Amniotic epithelial cell (primary cell): ENCODE data around the gene PTPRE.

Experiments
- DNase-seq: peaks from one replicate; pipeline ENCODE4 v3.0.0-alpha.2; 2010; ENCODE audit warnings: low read depth

Gene PTPRE

DNA sequence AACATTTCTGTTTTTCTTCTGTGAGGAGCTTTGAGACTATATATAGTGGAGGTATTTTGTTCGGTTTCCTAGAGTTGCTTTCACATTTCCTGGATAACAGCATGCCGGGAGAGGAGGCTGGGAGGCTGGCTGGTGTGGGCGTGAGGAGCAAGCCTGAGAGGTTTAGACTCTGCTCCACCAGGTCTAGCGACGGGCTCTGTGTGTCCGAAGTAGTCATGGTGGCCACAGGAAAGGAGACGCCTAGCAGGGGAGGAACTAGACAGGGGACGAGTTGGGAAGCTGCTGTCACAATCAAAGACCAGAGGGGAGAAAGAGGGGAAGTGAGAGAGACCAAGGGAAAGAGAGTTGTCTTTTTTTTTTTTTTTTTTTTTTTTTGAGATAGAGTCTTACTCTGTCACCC lies 19.6 kb downstream of the PTPRE start:
- DNase-seq = no peak

- peak; percentile 86 for DNase-seq
Measured at GRCh38 chr10:127928021-127928806, 21.3 kb downstream of the PTPRE start.

- DNase-seq = no peak
Measured at GRCh38 chr10:127932521-127933270, 25.8 kb downstream of the PTPRE start.

GRCh38 chr10:127933271-127933670 lies 26.4 kb downstream of the PTPRE start:
- DNase-seq = no peak

GRCh38 chr10:127934383-127934782 lies 27.5 kb downstream of the PTPRE start:
- no peak for DNase-seq

GRCh38 chr10:127935071-127935561 lies 28.2 kb downstream of the PTPRE start:
- no peak for DNase-seq

- peak; percentile 36 for DNase-seq
Measured at GRCh38 chr10:127937069-127937468, 30.2 kb downstream of the PTPRE start.

DNA sequence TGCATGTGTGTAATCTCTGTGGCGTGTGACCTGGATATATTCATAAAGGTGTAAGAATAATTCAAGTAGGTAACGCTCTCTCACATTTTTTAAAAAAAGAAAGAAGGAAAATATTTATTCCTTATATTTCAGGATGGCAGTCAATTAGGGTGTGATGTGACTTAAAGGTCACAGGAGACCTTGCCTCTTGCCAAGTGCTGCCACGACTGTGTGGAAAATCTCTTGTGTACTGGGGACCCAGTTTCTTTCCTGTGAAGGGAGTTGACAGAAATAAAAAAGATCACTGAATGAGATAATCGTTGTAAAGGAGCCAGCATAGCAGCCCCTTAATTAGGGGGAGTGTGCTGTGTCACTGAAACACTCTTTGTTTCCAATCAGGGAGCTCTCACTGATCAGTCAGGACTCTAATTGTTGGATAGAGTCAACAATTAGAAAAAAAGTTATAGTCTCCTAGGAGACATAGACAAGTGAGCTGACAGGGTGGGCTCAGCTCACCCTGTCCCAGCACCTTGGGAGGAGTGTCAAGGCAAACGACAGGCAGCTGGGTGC lies 31.1 kb downstream of the PTPRE start:
- DNase-seq = no peak

- no peak for DNase-seq
Measured at GRCh38 chr10:127939786-127940330, 33.0 kb downstream of the PTPRE start.

- no peak for DNase-seq
Measured at GRCh38 chr10:127940866-127941640, 34.1 kb downstream of the PTPRE start.

DNA sequence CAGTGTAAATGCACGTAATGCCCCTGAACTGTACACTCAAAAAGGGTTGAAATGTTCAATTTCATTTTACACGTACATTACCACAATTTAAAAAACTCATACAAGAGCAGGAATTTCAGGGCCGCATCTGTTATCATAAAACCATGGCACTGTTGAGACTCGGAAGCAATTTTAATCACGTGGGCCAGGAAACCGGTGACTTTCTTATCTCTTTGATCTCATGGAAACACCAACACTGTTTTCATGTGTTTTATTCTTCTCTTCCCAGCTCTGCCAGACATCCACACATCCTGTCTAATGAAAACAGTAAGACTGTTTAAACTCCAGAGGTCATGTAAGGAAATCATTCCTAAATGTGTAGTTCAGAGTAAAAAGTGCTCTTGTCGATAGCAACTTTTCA lies 35.9 kb downstream of the PTPRE start:
- DNase-seq = peak; percentile 33

DNA sequence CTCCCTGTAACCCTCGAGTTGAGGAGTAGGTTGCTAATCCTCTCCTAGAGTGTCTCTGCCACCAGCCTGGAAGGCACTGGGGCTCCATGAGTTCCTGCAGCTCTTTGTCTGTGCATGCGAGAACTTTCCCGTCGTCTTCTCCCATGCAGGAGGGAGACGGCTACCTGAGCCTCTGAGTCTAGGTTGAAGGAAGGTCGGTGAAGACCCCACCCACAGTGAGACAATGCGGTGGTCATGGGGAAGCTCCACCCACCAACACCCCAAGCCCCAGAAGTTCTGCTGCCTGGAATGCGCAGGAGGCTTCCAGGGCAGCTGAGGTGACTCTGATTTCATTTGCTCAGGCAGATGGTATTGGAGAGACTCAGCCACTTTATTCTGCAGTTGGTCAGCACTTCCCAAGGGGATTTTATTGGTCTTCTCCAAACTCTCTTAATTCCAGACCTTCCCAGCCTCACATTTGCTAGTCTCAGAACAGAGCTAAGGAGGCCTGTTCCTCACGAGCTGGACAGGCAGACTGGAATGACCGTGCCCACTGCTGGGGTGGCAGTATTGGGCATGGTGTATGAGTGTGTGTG lies 36.5 kb downstream of the PTPRE start:
- no peak for DNase-seq

DNA sequence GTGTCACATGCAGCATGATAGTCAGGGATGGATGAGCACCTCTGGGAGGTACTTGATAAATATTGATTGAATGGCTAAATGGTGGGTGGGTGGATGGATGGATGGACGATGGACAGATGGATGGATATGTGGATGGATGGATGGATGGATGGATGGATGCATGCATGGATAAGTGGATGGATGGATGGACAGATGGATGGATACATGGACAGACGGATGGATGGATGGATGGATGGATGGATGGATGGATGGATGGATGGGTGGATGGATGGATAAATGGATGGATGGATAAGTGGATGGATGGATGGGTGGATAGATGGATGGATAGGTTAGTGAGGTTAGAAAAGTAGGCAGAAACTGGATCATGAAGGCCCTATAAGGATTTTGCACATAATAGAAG lies 37.4 kb downstream of the PTPRE start:
- DNase-seq = no peak

- peak; percentile 32 for DNase-seq
Measured at GRCh38 chr10:127945341-127945758, 38.4 kb downstream of the PTPRE start.

GRCh38 chr10:127945948-127946711 lies 39.2 kb downstream of the PTPRE start:
- no peak for DNase-seq

DNA sequence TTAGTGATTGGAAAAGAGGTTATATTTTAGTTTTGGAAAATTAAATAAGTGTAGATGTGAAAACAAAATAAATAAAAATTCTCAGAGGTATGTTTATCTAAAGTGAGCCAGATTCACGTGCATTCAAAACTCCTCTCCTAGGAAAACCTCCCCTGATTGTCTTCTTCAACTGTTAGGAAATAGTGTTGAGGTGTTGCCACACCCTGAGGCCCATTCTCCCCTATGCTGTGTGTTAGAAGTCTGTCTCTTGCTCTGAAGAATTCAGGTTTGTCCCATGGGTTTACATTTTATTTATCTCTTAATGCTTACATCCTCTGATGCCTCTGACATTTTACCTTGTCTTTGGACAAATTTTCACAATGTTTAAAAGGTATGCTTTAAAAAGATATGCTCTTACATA lies 40.3 kb downstream of the PTPRE start:
- peak; percentile 61 for DNase-seq

GRCh38 chr10:127948791-127949190 lies 41.9 kb downstream of the PTPRE start:
- DNase-seq = no peak

GRCh38 chr10:127949831-127950230 lies 42.9 kb downstream of the PTPRE start:
- DNase-seq = no peak

GRCh38 chr10:127951861-127952574 lies 45.1 kb downstream of the PTPRE start:
- no peak for DNase-seq

GRCh38 chr10:127952575-127952869 lies 45.6 kb downstream of the PTPRE start:
- DNase-seq = no peak
